SK-N-SH (cell line): ENCODE data around the gene MEPCE. TPM values are rescaled to one million over a fixed set of nuclear protein-coding genes. Genes with fewer than 3 reads are reported as not detected.

Experiments used
- CTCF ChIA-PET: fragments of 300-600, 350-600 bp; formaldehyde crosslinking; extraction: SDS; loops from one replicate; lab custom pipeline; 2021; lab: Yijun Ruan, JAX
- POLR2A ChIA-PET: fragments of 350-600 bp; sonication (Branson Sonifier 250); formaldehyde crosslinking; extraction: SDS; loops from one replicate; lab custom pipeline; 2020; ENCODE audit warnings: antibody characterized with exemption, inconsistent platforms; lab: Yijun Ruan, JAX
- DNase-seq: peaks from one replicate; pipeline ENCODE4 v3.0.0; 2012
- H2AFZ ChIP-seq: fragments of 200-600 bp; sonication (generic); 2 replicates; pipeline ENCODE4 v1.8.1; 2016; ENCODE audit warnings: antibody characterized with exemption, mild to moderate bottlenecking, low read depth
- H3F3A ChIP-seq: fragments of 200-600 bp; sonication (generic); replicated peaks from 2 replicates; pipeline ENCODE3; 2016; ENCODE audit warnings: antibody characterized with exemption, mild to moderate bottlenecking; ENCODE audit not compliant: insufficient read depth
- H3K27ac ChIP-seq, 2 experiments: fragments of 200-500 bp in 1 of 2; fragments of 200-600 bp in 1 of 2; sonication (Bioruptor generic) in 1 of 2; sonication (generic), shearing (Covaris generic) in 1 of 2; 2 replicates each; pipeline versions ENCODE4 v1.5.1 to v1.6.1; 2014 to 2016; ENCODE audit warnings: low read depth in 2 of 2, inconsistent platforms in 1 of 2, low read length in 1 of 2, mild to moderate bottlenecking in 1 of 2, mixed read lengths in 1 of 2
- H3K27me3 ChIP-seq: fragments of 200-600 bp; sonication (generic), shearing (Covaris generic); 2 replicates; pipeline ENCODE4 v1.6.1; 2016; ENCODE audit warnings: mixed run types; ENCODE audit not compliant: insufficient read depth
- H3K36me3 ChIP-seq, 2 experiments: fragments of 200-500 bp in 1 of 2; fragments of 200-600 bp in 1 of 2; sonication (Bioruptor generic) in 1 of 2; sonication (generic) in 1 of 2; replicated peaks in 1 of 2; 2 replicates each; pipeline versions ENCODE3 to v1.5.1; 2014 to 2016; ENCODE audit warnings: low read length in 1 of 2, mild to moderate bottlenecking in 1 of 2; ENCODE audit not compliant: insufficient read depth in 2 of 2, control insufficient read depth in 1 of 2
- H3K4me1 ChIP-seq, 2 experiments: fragments of 200-500 bp in 1 of 2; fragments of 200-600 bp in 1 of 2; sonication (Bioruptor generic) in 1 of 2; sonication (generic), shearing (Covaris generic) in 1 of 2; 2 replicates each; pipeline versions ENCODE4 v1.5.1 to v1.6.1; 2014 to 2016; ENCODE audit warnings: low read depth in 1 of 2, low read length in 1 of 2, mixed run types in 1 of 2; ENCODE audit not compliant: insufficient read depth in 2 of 2, control insufficient read depth in 1 of 2
- H3K4me2 ChIP-seq: fragments of 200-600 bp; sonication (generic), shearing (Covaris generic); 2 replicates; pipeline ENCODE4 v1.6.1; 2017; ENCODE audit warnings: mixed run types
- H3K4me3 ChIP-seq, 2 experiments: fragments of 200-500 bp in 1 of 2; fragments of 200-600 bp in 1 of 2; sonication (Bioruptor generic) in 1 of 2; sonication (generic), shearing (Covaris generic) in 1 of 2; 2 replicates each; pipeline versions ENCODE4 v1.5.1 to v1.8.1; 2014 to 2016; ENCODE audit warnings: low read depth in 2 of 2, inconsistent platforms in 1 of 2, low read length in 1 of 2, mild to moderate bottlenecking in 1 of 2, mixed read lengths in 1 of 2, moderate library complexity in 1 of 2
- H3K79me2 ChIP-seq: fragments of 200-600 bp; sonication (generic); 2 replicates; pipeline ENCODE4 v1.8.1; 2017; ENCODE audit warnings: mild to moderate bottlenecking; ENCODE audit not compliant: insufficient read depth
- H3K9ac ChIP-seq: fragments of 200-600 bp; sonication (generic); 2 replicates; pipeline ENCODE4 v1.6.1; 2017; ENCODE audit warnings: mixed run types
- H3K9me2 ChIP-seq: fragments of 200-600 bp; sonication (generic); 2 replicates; pipeline ENCODE4 v1.6.1; 2017; ENCODE audit warnings: mixed run types
- H3K9me3 ChIP-seq: fragments of 200-600 bp; sonication (generic); 2 replicates; pipeline ENCODE4 v1.6.1; 2017; ENCODE audit warnings: mixed run types, mild to moderate bottlenecking, moderate library complexity
- H4K20me1 ChIP-seq: fragments of 200-600 bp; sonication (generic); 2 replicates; pipeline ENCODE4 v1.6.1; 2017; ENCODE audit warnings: mild to moderate bottlenecking, mixed run types; ENCODE audit not compliant: insufficient read depth
- CHD2 ChIP-seq: fragments of 150-350 bp; IDR thresholded peaks from 2 replicates; pipeline ENCODE4 v1.6.1; 2018; ENCODE audit warnings: low read length; ENCODE audit not compliant: partially characterized antibody
- EP300 ChIP-seq, 2 experiments: IDR thresholded peaks; 2 replicates each; pipeline versions ENCODE4 v1.4.0 to v1.6.1; 2012; ENCODE audit warnings: borderline replicate concordance in 1 of 2, low read depth in 1 of 2, low read length in 1 of 2
- EZH2phosphoT487 ChIP-seq: fragments of 200-600 bp; sonication (generic); IDR thresholded peaks from 2 replicates; pipeline ENCODE4 v1.6.1; 2017; ENCODE audit warnings: low read depth, mixed run types, mild to moderate bottlenecking, antibody characterized with exemption, moderate library complexity, borderline replicate concordance
- FOXM1 ChIP-seq: IDR thresholded peaks from 2 replicates; pipeline ENCODE4 v1.4.0; 2012; ENCODE audit warnings: low read depth, mild to moderate bottlenecking
- MEF2A ChIP-seq: IDR thresholded peaks from 2 replicates; pipeline ENCODE4 v1.4.0; 2012; ENCODE audit warnings: low read depth, borderline replicate concordance
- MXI1 ChIP-seq: IDR thresholded peaks from 2 replicates; pipeline ENCODE4 v1.6.1; 2012; ENCODE audit warnings: mild to moderate bottlenecking, low read depth, low read length, improper control_type of control experiment
- NFIC ChIP-seq: IDR thresholded peaks from 2 replicates; pipeline ENCODE4 v1.4.0; 2012; ENCODE audit warnings: borderline replicate concordance
- NRF1 ChIP-seq: IDR thresholded peaks from 2 replicates; pipeline ENCODE4 v1.6.1; 2012; ENCODE audit warnings: low read depth, mild to moderate bottlenecking, low read length
- POLR2AphosphoS5 ChIP-seq: IDR thresholded peaks from 2 replicates; pipeline ENCODE4 v1.6.1; 2012; ENCODE audit warnings: low read depth, low read length
- RCOR1 ChIP-seq: fragments of 150-350 bp; IDR thresholded peaks from 2 replicates; pipeline ENCODE4 v1.6.1; 2017; ENCODE audit warnings: antibody characterized with exemption, low read length
- RXRA ChIP-seq: IDR thresholded peaks from 2 replicates; pipeline ENCODE4 v1.4.0; 2012; ENCODE audit warnings: low read depth, mild to moderate bottlenecking, borderline replicate concordance
- SIN3A ChIP-seq: IDR thresholded peaks from 2 replicates; pipeline ENCODE4 v1.6.1; 2012; ENCODE audit warnings: low read depth, mild to moderate bottlenecking, low read length, moderate library complexity, borderline replicate concordance
- SMC3 ChIP-seq: IDR thresholded peaks from 2 replicates; pipeline ENCODE4 v1.6.1; 2012; ENCODE audit warnings: low read depth, low read length, improper control_type of control experiment
- TCF12 ChIP-seq: IDR thresholded peaks from 2 replicates; pipeline ENCODE4 v1.4.0; 2012
- YY1 ChIP-seq: IDR thresholded peaks from 2 replicates; pipeline ENCODE4 v1.4.0; 2012; ENCODE audit warnings: low read depth, mild to moderate bottlenecking
- WGBS: methylation state at CpG from one replicate; pipeline ENCODE4 v1.1.6; 2017; ENCODE audit warnings: low lambda C conversion rate; 5-methylcytosine and 5-hydroxymethylcytosine counted together
- polyA plus RNA-seq, 3 experiments: library from polyadenylated mRNA; depleted of rRNA; stranded (reverse); fragments of >200 nt; gene quantifications; 2 replicates each; pipeline ENCODE4 v1.2.3, GENCODE V29; 2012
- TF ChIP-seq, protein P1 (sequence below): fragments of 200-600 bp; sonication (generic); IDR thresholded peaks from 2 replicates; pipeline ENCODE4 v1.6.1; 2017; ENCODE audit warnings: antibody characterized with exemption, mild to moderate bottlenecking, moderate library complexity
- TF ChIP-seq, protein P2 (sequence below): IDR thresholded peaks from 2 replicates; pipeline ENCODE4 v1.4.0; 2012; ENCODE audit warnings: low read depth, borderline replicate concordance
- TF ChIP-seq, protein P3 (sequence below): IDR thresholded peaks from 2 replicates; pipeline ENCODE4 v1.6.1; 2012; ENCODE audit warnings: mild to moderate bottlenecking, low read depth, low read length, moderate library complexity

Gene MEPCE
- polyA plus RNA-seq, 1 of the 3 experiments (the other 2 are of a cell fraction), result 20.2 TPM

DNA sequence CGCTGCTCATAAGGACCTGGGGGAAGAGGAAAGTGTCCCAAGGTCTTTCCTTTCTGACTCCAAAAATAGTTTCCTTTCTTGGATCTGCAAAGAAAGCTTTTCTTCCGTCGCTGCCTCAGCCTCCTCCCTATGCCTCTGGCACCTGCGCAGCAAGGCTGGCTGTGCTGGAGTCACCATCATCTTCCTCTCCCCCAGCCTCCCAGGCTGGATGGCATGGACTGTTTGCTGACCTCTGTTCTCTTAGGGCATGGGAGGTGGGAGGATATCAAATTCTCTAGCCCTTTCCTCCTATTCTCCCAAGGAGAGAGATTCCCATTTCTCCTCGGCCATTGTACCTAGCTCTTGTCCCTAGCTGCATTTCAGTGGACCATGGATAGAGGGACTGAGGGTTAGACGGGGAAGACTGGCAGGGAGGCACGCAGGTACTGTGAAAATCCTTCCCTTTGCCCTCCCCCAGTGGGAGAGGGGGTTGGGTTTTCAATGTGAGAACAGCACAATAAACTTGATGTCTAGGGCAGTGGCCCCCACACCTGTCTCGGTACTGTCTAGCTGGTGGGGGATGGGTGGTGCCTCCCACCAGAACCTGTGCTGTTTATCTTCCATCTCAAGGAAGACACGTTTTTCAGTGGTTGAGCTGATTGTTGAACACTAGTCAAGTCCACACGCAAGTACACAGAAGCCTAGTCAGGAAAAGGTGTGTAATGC is 4.1 kb downstream of the MEPCE start:
- Histone ChIP-seq H3K4me1 (peaks cover 23 to 47% of the 10 kb centered on the region in 2 experiments; a peak in 3 of 4 replicates), H3K4me3 (no peak overlapping the region), H3K36me3 (peaks cover 41 to 43% of the 10 kb centered on the region in 2 experiments), H4K20me1 (peaks cover 13% of the 10 kb centered on the region), H3F3A (peaks cover 35% of the 10 kb centered on the region), H3K9me2 (no peaks in the 10 kb centered on the region), H3K9ac (no peak overlapping the region), H2AFZ (no peak overlapping the region), H3K9me3 (no peaks in the 10 kb centered on the region), H3K4me2 (no peak overlapping the region), H3K79me2 (peaks cover 63% of the 10 kb centered on the region), H3K27ac (peak overlapping the region; percentile 2 to 99; a peak in 2 of 4 replicates), H3K27me3 (no peaks in the 10 kb centered on the region)
- CTCF ChIA-PET, result interaction anchor here (1.3 to 2.3 kb wide), 3 partner anchors 17 to 50 kb away, joined by 3 to 14 read pairs (median 4); partner anchors contain the start of gene NYAP1
- no peak for TF ChIP-seq EP300 (IDR thresholded peaks at IDR 0.05; ENCODE audit: borderline replicate concordance in 1 of 2, low read depth in 1 of 2, low read length in 1 of 2)
- TF ChIP-seq CHD2, result peak; percentile 55
- TF ChIP-seq POLR2AphosphoS5, result peak; percentile 42; the same call in 1 of the 2 replicates
- TF ChIP-seq, protein P1, sequence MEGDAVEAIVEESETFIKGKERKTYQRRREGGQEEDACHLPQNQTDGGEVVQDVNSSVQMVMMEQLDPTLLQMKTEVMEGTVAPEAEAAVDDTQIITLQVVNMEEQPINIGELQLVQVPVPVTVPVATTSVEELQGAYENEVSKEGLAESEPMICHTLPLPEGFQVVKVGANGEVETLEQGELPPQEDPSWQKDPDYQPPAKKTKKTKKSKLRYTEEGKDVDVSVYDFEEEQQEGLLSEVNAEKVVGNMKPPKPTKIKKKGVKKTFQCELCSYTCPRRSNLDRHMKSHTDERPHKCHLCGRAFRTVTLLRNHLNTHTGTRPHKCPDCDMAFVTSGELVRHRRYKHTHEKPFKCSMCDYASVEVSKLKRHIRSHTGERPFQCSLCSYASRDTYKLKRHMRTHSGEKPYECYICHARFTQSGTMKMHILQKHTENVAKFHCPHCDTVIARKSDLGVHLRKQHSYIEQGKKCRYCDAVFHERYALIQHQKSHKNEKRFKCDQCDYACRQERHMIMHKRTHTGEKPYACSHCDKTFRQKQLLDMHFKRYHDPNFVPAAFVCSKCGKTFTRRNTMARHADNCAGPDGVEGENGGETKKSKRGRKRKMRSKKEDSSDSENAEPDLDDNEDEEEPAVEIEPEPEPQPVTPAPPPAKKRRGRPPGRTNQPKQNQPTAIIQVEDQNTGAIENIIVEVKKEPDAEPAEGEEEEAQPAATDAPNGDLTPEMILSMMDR, result no peak
- no peak for DNase-seq
- POLR2A ChIA-PET, result interaction anchor here (0.8 kb wide), 1 partner anchor 32 kb away, joined by 3 read pairs; no protein-coding TSS in a partner anchor
- 93% methylated on average over 10 of the region's 10 CpGs for WGBS

DNA sequence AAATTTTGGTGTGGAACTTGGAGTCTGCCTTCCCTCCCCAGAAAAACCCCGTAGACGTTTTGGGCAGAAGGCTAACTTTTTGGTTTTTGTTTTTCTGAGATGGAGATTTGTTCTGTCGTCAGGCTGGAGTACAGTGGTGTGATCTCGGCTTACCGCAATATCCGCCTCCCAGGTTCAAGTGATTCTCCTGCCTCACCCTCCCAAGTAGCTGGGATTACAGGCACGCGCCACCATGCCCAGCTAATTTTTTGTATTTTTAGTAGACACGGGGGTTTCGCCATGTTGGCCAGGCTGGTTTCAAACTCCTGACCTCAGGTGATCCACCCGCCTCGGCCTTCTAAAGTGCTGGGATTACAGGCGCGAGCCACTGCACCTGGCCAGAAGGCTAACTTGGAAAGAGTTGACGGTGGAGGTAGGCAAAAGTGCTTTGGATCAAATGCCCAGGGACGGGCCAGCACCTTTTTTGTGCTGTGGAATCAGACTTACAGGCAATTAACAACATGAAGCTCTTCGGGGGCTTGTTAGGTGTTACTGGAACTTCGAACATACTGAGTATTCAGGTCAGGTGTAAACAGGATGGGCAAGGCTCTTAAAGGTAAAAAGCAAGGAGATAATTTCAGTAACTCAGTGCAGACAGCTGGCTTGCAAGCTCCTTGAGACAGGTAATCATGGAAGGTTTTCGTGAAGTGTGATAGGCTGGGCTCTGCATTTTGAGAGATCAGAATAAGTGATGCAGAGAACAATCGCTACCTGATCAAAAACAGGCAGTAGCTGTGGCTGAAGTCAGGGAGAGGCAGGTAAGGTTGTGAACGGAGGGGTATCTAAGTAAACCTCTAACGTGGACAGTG is 4.9 kb downstream of the MEPCE start:
- ChIA-PET POLR2A (interaction anchor here (0.8 kb wide), 1 partner anchor 33 kb away, joined by 3 read pairs; no protein-coding TSS in a partner anchor), CTCF (interaction anchor here (0.7 to 2.3 kb wide), 5 partner anchors 16 to 49 kb away, joined by 3 to 14 read pairs (median 4); partner anchors contain the start of gene NYAP1)
- Histone ChIP-seq H3K9me2 (no peaks in the 10 kb centered on the region), H3K36me3 (peaks cover 41 to 43% of the 10 kb centered on the region in 2 experiments), H3F3A (peaks cover 40% of the 10 kb centered on the region), H2AFZ (no peak overlapping the region), H3K4me1 (peaks cover 23 to 47% of the 10 kb centered on the region in 2 experiments; a peak in 3 of 4 replicates), H3K27me3 (no peaks in the 10 kb centered on the region), H3K4me2 (peak overlapping the region; percentile 100), H3K9me3 (no peaks in the 10 kb centered on the region), H3K79me2 (peaks cover 63% of the 10 kb centered on the region), H3K27ac (peak overlapping the region; percentile 79 to 99; a peak in 3 of 4 replicates), H3K9ac (peak overlapping the region; percentile 91)
- WGBS, result 88% methylated on average over 22 of the region's 22 CpGs
- TF ChIP-seq NRF1 (no peak), EZH2phosphoT487 (no peak), NFIC (no peak), TCF12 (no peak), MEF2A (no peak), SMC3 (no peak), MXI1 (no peak), FOXM1 (no peak), YY1 (no peak), RXRA (no peak), SIN3A (no peak), RCOR1 (no peak)
- TF ChIP-seq, protein P2, sequence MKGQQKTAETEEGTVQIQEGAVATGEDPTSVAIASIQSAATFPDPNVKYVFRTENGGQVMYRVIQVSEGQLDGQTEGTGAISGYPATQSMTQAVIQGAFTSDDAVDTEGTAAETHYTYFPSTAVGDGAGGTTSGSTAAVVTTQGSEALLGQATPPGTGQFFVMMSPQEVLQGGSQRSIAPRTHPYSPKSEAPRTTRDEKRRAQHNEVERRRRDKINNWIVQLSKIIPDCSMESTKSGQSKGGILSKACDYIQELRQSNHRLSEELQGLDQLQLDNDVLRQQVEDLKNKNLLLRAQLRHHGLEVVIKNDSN, result no peak
- TF ChIP-seq, protein P3, sequence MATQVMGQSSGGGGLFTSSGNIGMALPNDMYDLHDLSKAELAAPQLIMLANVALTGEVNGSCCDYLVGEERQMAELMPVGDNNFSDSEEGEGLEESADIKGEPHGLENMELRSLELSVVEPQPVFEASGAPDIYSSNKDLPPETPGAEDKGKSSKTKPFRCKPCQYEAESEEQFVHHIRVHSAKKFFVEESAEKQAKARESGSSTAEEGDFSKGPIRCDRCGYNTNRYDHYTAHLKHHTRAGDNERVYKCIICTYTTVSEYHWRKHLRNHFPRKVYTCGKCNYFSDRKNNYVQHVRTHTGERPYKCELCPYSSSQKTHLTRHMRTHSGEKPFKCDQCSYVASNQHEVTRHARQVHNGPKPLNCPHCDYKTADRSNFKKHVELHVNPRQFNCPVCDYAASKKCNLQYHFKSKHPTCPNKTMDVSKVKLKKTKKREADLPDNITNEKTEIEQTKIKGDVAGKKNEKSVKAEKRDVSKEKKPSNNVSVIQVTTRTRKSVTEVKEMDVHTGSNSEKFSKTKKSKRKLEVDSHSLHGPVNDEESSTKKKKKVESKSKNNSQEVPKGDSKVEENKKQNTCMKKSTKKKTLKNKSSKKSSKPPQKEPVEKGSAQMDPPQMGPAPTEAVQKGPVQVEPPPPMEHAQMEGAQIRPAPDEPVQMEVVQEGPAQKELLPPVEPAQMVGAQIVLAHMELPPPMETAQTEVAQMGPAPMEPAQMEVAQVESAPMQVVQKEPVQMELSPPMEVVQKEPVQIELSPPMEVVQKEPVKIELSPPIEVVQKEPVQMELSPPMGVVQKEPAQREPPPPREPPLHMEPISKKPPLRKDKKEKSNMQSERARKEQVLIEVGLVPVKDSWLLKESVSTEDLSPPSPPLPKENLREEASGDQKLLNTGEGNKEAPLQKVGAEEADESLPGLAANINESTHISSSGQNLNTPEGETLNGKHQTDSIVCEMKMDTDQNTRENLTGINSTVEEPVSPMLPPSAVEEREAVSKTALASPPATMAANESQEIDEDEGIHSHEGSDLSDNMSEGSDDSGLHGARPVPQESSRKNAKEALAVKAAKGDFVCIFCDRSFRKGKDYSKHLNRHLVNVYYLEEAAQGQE, result no peak
- TF ChIP-seq, all 33 proteins: peak for 0
- Histone ChIP-seq H3K4me3 (peak overlapping the region; percentile 79 to 93), H4K20me1 (peaks cover 13% of the 10 kb centered on the region)
- DNase-seq, result no peak
